ENCODE measurements around the gene TTLL7. TPM values are rescaled to one million over a fixed set of nuclear protein-coding genes. Genes with fewer than 3 reads are reported as not detected.

The TTLL7 gene
- total RNA-seq, 2 experiments from 2014 or later: not detected

GRCh38 chr1:84010136-84010535 lies 11.2 kb upstream of the TTLL7 start:
- Mint-ChIP-seq H3K9me3 (peaks cover 4% of the 10 kb centered on the region), H3K27me3 (ENCODE audit: low read depth) (peaks cover 22% of the 10 kb centered on the region), H3K4me3 (no peak overlapping the region), H3K36me3 (ENCODE audit: low read depth) (no peaks in the 10 kb centered on the region), H3K27ac (no peak overlapping the region), H3K4me1 (ENCODE audit: low read depth) (peaks cover 3% of the 10 kb centered on the region)
- intact Hi-C loops (cut with micrococcal nuclease): no loop called here
- CTCF ChIA-PET: no interaction called here
- DNase-seq: no peak

DNA sequence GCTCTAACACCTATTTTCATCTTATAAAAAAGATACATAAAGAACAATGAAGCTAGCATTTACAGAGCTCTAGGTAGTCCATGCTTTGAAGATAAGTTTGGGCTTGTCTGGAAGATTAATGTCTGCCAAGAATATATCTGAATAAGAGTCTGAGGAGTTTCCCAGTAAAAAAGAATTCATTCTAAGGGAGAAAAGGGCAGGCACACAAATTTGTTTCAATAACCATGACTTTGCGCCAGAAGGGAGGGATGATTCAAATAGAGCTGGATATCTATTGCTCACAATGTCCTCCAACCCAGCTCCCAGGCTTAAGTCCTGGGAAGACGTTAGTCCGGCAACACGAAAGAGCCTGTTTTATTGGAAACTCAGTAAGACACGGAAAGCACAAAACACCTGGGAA lies 9.7 kb upstream of the TTLL7 start:
- Mint-ChIP-seq H3K27me3 (ENCODE audit: low read depth) (peaks cover 22% of the 10 kb centered on the region), H3K9me3 (peaks cover 3% of the 10 kb centered on the region), H3K27ac (no peak overlapping the region), H3K36me3 (ENCODE audit: low read depth) (no peaks in the 10 kb centered on the region), H3K4me1 (ENCODE audit: low read depth) (peaks cover 3% of the 10 kb centered on the region), H3K4me3 (no peak overlapping the region)
- intact Hi-C loops (cut with micrococcal nuclease): no loop called here
- CTCF ChIA-PET: no interaction called here
- no peak for DNase-seq

GRCh38 chr1:84006591-84006990 lies 7.7 kb upstream of the TTLL7 start:
- no peak overlapping the region for H3K27ac Mint-ChIP-seq
- no peaks in the 10 kb centered on the region for H3K36me3 Mint-ChIP-seq (ENCODE audit: low read depth)
- H3K4me1 Mint-ChIP-seq (ENCODE audit: low read depth): peaks cover 3% of the 10 kb centered on the region
- CTCF ChIA-PET: no interaction called here
- intact Hi-C loops (cut with micrococcal nuclease): no loop called here
- no peak for DNase-seq
- H3K27me3 Mint-ChIP-seq (ENCODE audit: low read depth): peaks cover 28% of the 10 kb centered on the region
- H3K4me3 Mint-ChIP-seq: no peak overlapping the region
- H3K9me3 Mint-ChIP-seq: peaks cover 2% of the 10 kb centered on the region

DNA sequence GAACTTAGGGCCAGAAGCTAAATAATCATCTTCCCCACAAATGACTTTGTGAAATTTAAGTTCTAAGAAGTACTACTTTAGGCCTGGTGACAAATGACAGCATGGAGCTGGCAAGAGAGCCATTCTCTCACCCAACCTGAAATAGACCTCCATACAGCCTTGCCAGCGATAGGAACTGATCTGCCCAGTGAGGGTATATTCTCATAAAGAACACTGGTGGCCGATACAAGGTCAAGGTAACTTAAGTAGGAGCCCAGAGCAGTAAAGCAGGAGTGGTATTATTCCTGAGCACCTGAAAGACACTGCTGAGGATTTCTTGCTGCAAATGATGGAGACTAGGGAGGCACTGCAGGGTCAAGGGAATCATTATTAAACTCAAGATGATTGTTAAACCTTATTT lies 2.6 kb upstream of the TTLL7 start:
- H3K36me3 Mint-ChIP-seq (ENCODE audit: low read depth): no peaks in the 10 kb centered on the region
- peaks cover 10% of the 10 kb centered on the region for H3K4me1 Mint-ChIP-seq (ENCODE audit: low read depth)
- no peak overlapping the region for H3K4me3 Mint-ChIP-seq
- CTCF ChIA-PET: interaction anchor here (0.6 kb wide), 1 partner anchor 117 kb away, joined by 4 read pairs; no protein-coding TSS in a partner anchor
- peaks cover 2% of the 10 kb centered on the region for H3K9me3 Mint-ChIP-seq
- peaks cover 48% of the 10 kb centered on the region for H3K27me3 Mint-ChIP-seq (ENCODE audit: low read depth)
- intact Hi-C loops (cut with micrococcal nuclease): no loop called here
- no peak for DNase-seq
- H3K27ac Mint-ChIP-seq: no peak overlapping the region

- Mint-ChIP-seq H3K9me3 (no peaks in the 10 kb centered on the region), H3K4me3 (no peak overlapping the region), H3K36me3 (ENCODE audit: low read depth) (no peaks in the 10 kb centered on the region), H3K4me1 (ENCODE audit: low read depth) (peaks cover 7% of the 10 kb centered on the region), H3K27ac (no peak overlapping the region), H3K27me3 (ENCODE audit: low read depth) (peaks cover 49% of the 10 kb centered on the region)
- intact Hi-C loops (cut with micrococcal nuclease): no loop called here
- DNase-seq: no peak
- CTCF ChIA-PET: interaction anchor here (0.6 kb wide), 1 partner anchor 118 kb away, joined by 4 read pairs; no protein-coding TSS in a partner anchor
Measured at GRCh38 chr1:84000954-84001495, 2.1 kb upstream of the TTLL7 start.

DNA sequence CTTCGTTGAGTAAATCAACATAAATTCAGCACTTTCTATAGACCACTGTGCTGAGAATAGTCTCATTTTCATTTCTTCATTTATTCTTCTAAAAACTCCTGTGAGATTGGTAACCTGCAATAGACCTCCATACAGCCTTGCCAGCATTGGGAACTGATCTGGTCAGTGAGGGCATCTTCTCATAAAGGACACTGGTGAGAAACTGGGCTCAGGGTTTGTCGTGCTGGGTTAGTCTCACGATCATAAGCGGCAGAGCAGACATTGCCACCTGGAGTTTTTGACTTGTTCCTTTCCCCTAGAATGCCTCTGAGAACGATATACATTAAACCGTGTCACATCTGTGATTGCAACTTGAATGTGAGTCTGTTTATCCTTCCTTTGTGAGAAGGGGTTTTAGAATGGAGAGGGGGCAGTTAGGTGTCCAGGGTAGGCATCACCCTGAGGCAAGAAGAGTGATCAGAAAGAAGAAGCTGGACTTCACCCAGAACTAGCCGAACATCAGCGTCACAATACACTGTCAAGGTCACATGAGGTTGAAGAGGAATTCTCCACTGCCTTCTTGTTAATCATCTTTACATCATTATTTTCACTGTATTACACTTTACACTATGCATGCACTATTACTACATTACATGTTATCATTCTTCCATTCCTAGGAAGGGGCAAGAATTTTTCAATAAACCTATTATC lies 1.4 kb upstream of the TTLL7 start:
- Mint-ChIP-seq H3K4me3 (no peak overlapping the region), H3K4me1 (ENCODE audit: low read depth) (peaks cover 7% of the 10 kb centered on the region), H3K9me3 (no peaks in the 10 kb centered on the region), H3K36me3 (ENCODE audit: low read depth) (no peaks in the 10 kb centered on the region), H3K27me3 (ENCODE audit: low read depth) (peaks cover 51% of the 10 kb centered on the region), H3K27ac (no peak overlapping the region)
- intact Hi-C loops (cut with micrococcal nuclease): no loop called here
- CTCF ChIA-PET: no interaction called here
- no peak for DNase-seq

GRCh38 chr1:83999316-83999819 lies 436 bp upstream of the TTLL7 start:
- Mint-ChIP-seq H3K4me3 (peak overlapping the region; percentile 74), H3K9me3 (no peaks in the 10 kb centered on the region), H3K4me1 (ENCODE audit: low read depth) (peaks cover 7% of the 10 kb centered on the region), H3K36me3 (ENCODE audit: low read depth) (no peaks in the 10 kb centered on the region), H3K27ac (no peak overlapping the region), H3K27me3 (ENCODE audit: low read depth) (peaks cover 53% of the 10 kb centered on the region)
- intact Hi-C loops (cut with micrococcal nuclease): loop anchor here (2.0 to 5.0 kb wide), 3 partner anchors 123 to 433 kb away; partner anchors contain the start of gene SAMD13
- DNase-seq: peak; percentile 55
- CTCF ChIA-PET: interaction anchor here (0.6 kb wide), 1 partner anchor 1582 kb away, joined by 3 read pairs; no protein-coding TSS in a partner anchor

GRCh38 chr1:83998205-83998497 lies 781 bp downstream of the TTLL7 start:
- intact Hi-C loops (cut with micrococcal nuclease): loop anchor here (1.0 to 5.0 kb wide), 4 partner anchors 80 to 435 kb away; partner anchors contain the start of gene SAMD13
- CTCF ChIA-PET: no interaction called here
- no peak for DNase-seq
- Mint-ChIP-seq H3K4me3 (peak overlapping the region; percentile 74), H3K4me1 (ENCODE audit: low read depth) (peaks cover 7% of the 10 kb centered on the region), H3K27me3 (ENCODE audit: low read depth) (peaks cover 53% of the 10 kb centered on the region), H3K27ac (no peak overlapping the region), H3K9me3 (no peaks in the 10 kb centered on the region), H3K36me3 (ENCODE audit: low read depth) (no peaks in the 10 kb centered on the region)

DNA sequence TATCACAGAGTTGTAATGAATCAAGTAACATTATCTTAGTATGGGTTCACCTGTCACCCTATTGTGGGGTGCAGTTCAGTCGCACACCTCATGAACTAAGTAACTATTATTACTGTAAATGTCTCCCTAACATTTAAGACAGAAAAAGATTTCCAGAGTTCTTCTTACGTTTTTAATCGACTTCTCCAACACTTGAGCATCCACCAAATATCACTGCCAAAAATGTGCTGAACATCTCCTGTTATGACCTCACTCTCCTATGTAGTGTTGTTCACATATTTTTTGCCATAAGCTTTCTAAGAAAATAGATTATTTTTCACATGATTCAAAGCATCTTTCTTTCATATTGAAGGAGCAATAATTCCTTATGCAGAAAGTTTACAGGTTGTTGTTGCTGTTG lies 1.3 kb downstream of the TTLL7 start:
- DNase-seq: no peak
- no peak overlapping the region for H3K4me3 Mint-ChIP-seq
- H3K27ac Mint-ChIP-seq: no peak overlapping the region
- peaks cover 7% of the 10 kb centered on the region for H3K4me1 Mint-ChIP-seq (ENCODE audit: low read depth)
- no peaks in the 10 kb centered on the region for H3K36me3 Mint-ChIP-seq (ENCODE audit: low read depth)
- peaks cover 56% of the 10 kb centered on the region for H3K27me3 Mint-ChIP-seq (ENCODE audit: low read depth)
- H3K9me3 Mint-ChIP-seq: no peaks in the 10 kb centered on the region
- intact Hi-C loops (cut with micrococcal nuclease): loop anchor here (1.0 to 5.0 kb wide), 4 partner anchors 81 to 435 kb away; partner anchors contain the start of gene SAMD13
- CTCF ChIA-PET: no interaction called here

DNA sequence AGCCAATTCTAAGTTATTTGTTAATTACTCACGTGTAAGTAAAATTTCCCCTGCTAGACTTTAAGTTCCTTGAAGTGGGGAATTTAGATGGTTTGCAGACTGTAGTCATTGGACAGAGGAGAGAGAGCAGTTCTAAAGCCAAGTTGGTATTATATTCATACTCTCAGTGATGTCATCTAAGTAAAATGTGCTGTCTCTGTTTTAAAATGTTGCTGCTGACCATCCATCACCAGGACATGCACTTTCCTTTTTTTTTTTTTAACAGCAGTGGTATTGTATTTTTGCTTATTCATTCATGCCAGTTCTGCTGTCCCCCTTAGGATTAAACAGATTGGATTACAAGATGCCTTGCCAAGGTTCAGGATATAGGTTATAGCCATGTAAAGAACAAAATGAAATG lies 2.3 kb downstream of the TTLL7 start:
- H3K27ac Mint-ChIP-seq: no peak overlapping the region
- H3K36me3 Mint-ChIP-seq (ENCODE audit: low read depth): no peaks in the 10 kb centered on the region
- H3K4me3 Mint-ChIP-seq: no peak overlapping the region
- peaks cover 54% of the 10 kb centered on the region for H3K27me3 Mint-ChIP-seq (ENCODE audit: low read depth)
- H3K9me3 Mint-ChIP-seq: no peaks in the 10 kb centered on the region
- H3K4me1 Mint-ChIP-seq (ENCODE audit: low read depth): peaks cover 7% of the 10 kb centered on the region
- intact Hi-C loops (cut with micrococcal nuclease): loop anchor here (5.0 kb wide), 1 partner anchor 306 kb away; the partner anchor contains the start of gene SAMD13
- CTCF ChIA-PET: no interaction called here
- no peak for DNase-seq

- intact Hi-C loops (cut with micrococcal nuclease): loop anchor here (5.0 kb wide), 1 partner anchor 306 kb away; the partner anchor contains the start of gene SAMD13
- no peak for DNase-seq
- H3K27me3 Mint-ChIP-seq (ENCODE audit: low read depth): peaks cover 50% of the 10 kb centered on the region
- H3K9me3 Mint-ChIP-seq: no peaks in the 10 kb centered on the region
- H3K4me1 Mint-ChIP-seq (ENCODE audit: low read depth): peaks cover 7% of the 10 kb centered on the region
- H3K4me3 Mint-ChIP-seq: no peak overlapping the region
- no peak overlapping the region for H3K27ac Mint-ChIP-seq
- CTCF ChIA-PET: interaction anchor here (0.6 kb wide), 1 partner anchor 896 kb away, joined by 5 read pairs; no protein-coding TSS in a partner anchor
- no peaks in the 10 kb centered on the region for H3K36me3 Mint-ChIP-seq (ENCODE audit: low read depth)
Measured at GRCh38 chr1:83996191-83996590, 2.7 kb downstream of the TTLL7 start.

DNA sequence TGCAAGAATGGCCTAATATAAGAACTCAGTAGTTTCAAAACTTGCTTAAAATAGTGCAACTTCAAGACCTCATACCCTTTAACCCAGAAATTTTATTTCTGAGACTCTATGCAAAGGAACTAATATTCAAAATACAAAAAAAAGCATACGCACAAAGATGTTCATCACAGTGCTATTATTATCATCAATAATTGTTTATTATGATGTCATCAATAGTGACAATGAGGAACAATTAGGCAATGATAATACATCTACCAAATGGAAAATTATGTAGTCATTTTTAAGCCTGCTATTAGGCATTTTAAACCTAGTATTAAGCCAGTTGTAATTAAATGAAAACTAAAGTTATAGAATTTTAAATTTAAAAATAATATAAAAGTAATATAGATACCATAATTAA lies 3.3 kb downstream of the TTLL7 start:
- Mint-ChIP-seq H3K4me3 (no peak overlapping the region), H3K27me3 (ENCODE audit: low read depth) (peaks cover 49% of the 10 kb centered on the region), H3K36me3 (ENCODE audit: low read depth) (no peaks in the 10 kb centered on the region), H3K4me1 (ENCODE audit: low read depth) (peaks cover 7% of the 10 kb centered on the region), H3K27ac (no peak overlapping the region), H3K9me3 (no peaks in the 10 kb centered on the region)
- intact Hi-C loops (cut with micrococcal nuclease): loop anchor here (5.0 kb wide), 1 partner anchor 307 kb away; the partner anchor contains the start of gene SAMD13
- CTCF ChIA-PET: interaction anchor here (0.6 kb wide), 1 partner anchor 896 kb away, joined by 5 read pairs; no protein-coding TSS in a partner anchor
- DNase-seq: no peak

DNA sequence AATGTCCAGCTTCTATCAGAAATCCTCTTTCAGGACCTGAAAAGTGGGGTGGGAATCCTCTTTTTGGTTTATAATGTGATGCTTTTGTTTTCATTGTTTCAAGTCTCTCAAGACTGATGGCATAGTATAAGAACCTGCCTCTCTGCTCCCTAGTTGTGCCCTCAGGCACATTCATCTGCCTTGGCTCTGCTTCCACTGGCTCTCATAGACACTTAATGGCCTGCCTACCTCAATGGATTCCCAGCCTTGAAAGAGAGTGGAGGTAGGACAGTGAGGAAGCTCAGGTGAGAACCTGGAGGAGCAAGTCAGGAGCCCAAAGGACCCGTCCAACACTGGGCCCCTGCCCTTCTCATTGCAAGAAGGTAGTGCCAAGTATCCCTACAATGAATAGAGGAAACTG lies 4.8 kb downstream of the TTLL7 start:
- DNase-seq: no peak
- intact Hi-C loops (cut with micrococcal nuclease): no loop called here
- H3K4me1 Mint-ChIP-seq (ENCODE audit: low read depth): no peaks in the 10 kb centered on the region
- no peak overlapping the region for H3K27ac Mint-ChIP-seq
- H3K4me3 Mint-ChIP-seq: no peak overlapping the region
- no peaks in the 10 kb centered on the region for H3K36me3 Mint-ChIP-seq (ENCODE audit: low read depth)
- no peaks in the 10 kb centered on the region for H3K9me3 Mint-ChIP-seq
- CTCF ChIA-PET: no interaction called here
- peaks cover 41% of the 10 kb centered on the region for H3K27me3 Mint-ChIP-seq (ENCODE audit: low read depth)

All from activated naive CD4-positive, alpha-beta T cell treated with anti-CD3 and anti-CD28 coated beads for 36 hours (primary cell).